Activated T-cell treated with anti-CD3 and anti-CD28 coated beads, Interleukin-2, amount 50 U/mL, for 24 hours (primary cell): ENCODE measurements around the gene ZNF311.
A peak's percentile ranks its signal among the peaks of the same experiment; 100 is the strongest.

Experiments used
- DNase-seq: peaks from one replicate; pipeline ENCODE4 v3.0.0-alpha.2; 2020
- H3K27ac Mint-ChIP-seq: 2 replicates; pipeline ENCODE4 v1.8.0; 2020; ENCODE audit warnings: mild to moderate bottlenecking, mixed read lengths
- H3K27me3 Mint-ChIP-seq: 2 replicates; pipeline ENCODE4 v1.8.0; 2020; ENCODE audit warnings: mixed read lengths
- H3K36me3 Mint-ChIP-seq: 2 replicates; pipeline ENCODE4 v1.8.0; 2020; ENCODE audit warnings: low read depth, mixed read lengths
- H3K4me1 Mint-ChIP-seq: 2 replicates; pipeline ENCODE4 v1.8.0; 2020; ENCODE audit warnings: low read depth, mixed read lengths
- H3K4me3 Mint-ChIP-seq: 2 replicates; pipeline ENCODE4 v1.8.0; 2020; ENCODE audit warnings: mild to moderate bottlenecking, moderate library complexity, mixed read lengths
- H3K9me3 Mint-ChIP-seq: 2 replicates; pipeline ENCODE4 v1.8.0; 2020; ENCODE audit warnings: mixed read lengths

The ZNF311 gene

DNA sequence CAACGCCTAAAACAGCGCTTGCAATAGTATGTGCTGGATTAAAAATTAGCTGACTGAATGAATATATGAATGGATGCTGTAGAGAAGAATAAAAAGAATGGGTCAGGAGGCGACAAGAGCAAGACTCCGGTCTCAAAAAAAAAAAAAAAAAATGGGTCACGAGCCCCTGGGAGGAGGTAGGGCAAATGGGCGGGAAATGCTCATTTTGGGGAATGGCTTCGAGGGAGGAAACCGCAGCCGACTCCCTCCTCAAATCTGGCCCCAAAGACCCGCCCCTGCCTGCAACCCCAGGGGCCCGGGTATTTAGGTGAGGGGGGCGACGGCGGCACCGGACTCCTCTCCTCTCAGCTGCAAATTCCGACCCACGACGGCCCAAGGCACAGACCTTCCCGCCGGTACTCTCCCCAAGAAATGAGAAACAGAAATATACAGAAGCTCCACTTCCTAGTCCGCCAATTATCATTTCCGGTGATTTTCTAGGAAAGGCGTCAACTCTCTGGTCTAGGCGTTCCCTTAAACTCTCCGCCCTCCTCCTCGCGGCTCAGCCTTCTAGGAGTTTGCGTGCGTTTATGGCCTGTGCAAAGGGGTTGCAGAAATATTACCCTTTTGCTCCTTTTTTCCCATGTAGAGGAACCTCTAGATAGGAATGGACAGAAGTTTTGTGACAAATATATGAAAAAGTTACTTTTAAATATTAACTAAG, at the start of gene ZNF311:
Gene ZNF311, minus strand, starts transcription at position 133 of the 703 bp plus-strand sequence. CDS start 1,361 bp downstream, outside the sequence.
- Mint-ChIP-seq H3K27me3 (peaks cover 9% of the 10 kb centered on the region), H3K9me3 (peaks cover 5% of the 10 kb centered on the region), H3K4me3 (peak within 1 kb of the TSS; percentile 75), H3K4me1 (peaks cover 17% of the 10 kb centered on the region), H3K27ac (peak within 1 kb of the TSS; percentile 7), H3K36me3 (no peaks in the 10 kb centered on the region)
- DNase-seq = peak; percentile 55

DNA sequence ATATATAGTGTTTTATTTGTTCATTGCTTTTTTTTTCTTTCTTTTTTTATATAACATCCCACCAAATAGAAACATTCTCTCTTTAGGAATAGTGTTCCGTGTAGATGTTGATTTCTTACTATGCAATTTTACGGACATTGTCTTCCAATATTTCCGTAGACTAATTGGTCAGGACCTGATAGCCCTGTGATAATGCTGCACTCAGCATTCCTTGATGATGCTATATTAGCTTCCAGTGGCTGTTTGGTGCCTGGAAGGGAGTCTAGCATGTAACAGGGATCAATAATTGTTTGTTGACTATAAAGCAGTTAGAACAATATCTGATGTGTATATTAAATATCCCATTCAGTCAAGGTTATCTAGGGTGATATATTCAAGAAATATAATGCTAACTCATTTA, 46.6 kb upstream of the ZNF311 start:
- peaks cover 55% of the 10 kb centered on the region for H3K27me3 Mint-ChIP-seq
- no peak overlapping the region for H3K27ac Mint-ChIP-seq
- H3K36me3 Mint-ChIP-seq = no peaks in the 10 kb centered on the region
- peaks cover 2% of the 10 kb centered on the region for H3K9me3 Mint-ChIP-seq
- no peak for DNase-seq
- no peaks in the 10 kb centered on the region for H3K4me1 Mint-ChIP-seq
- no peak overlapping the region for H3K4me3 Mint-ChIP-seq

DNA sequence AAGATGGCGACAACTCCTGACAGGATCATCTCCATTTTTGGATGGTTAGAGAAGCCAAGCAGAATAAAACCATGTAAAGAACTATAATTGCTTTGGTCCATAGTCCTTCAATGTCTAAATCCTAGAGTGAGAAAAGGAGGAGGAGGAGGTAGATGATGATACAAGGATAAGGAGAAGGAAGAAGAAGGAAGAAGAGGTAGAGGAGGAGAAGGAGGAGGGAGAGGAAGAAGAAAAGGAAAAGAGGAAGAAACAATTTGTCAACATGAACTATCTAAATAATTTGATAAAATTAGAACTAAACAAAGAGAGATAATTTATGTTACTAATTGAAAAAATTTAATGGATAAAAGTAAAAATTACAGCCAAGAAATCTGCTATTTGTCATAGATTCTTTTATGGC, 40.0 kb upstream of the ZNF311 start, which contains the start of gene OR2W1:
Gene OR2W1, minus strand, starts transcription at position 101 of the 400 bp plus-strand sequence. Its CDS starts 0 bp downstream, at position 101.
- H3K27me3 Mint-ChIP-seq = peaks cover 59% of the 10 kb centered on the region
- DNase-seq = no peak
- no peaks in the 10 kb centered on the region for H3K9me3 Mint-ChIP-seq
- H3K4me1 Mint-ChIP-seq = no peaks in the 10 kb centered on the region
- no peak within 1 kb of the TSS for H3K4me3 Mint-ChIP-seq
- no peak within 1 kb of the TSS for H3K27ac Mint-ChIP-seq
- no peaks in the 10 kb centered on the region for H3K36me3 Mint-ChIP-seq

DNA sequence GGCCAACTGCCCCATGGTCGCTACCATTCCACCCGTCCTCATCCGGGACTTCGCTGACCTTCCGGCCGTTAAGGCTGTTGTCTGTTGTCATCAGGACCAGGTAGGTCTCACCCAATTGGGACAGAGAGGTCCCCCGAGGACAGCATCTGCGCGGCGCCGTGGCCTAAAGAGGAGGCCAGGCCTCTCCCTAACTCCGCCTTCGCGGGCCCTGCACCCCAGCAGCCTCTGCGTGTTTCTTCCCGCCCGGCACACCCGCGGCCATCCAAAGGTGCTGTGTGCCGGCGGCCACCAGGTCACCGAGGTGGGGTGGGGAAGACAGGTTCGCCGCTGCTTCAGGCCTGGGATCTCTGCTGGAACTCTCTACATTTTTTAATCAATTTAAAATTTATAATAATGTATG, 30.8 kb upstream of the ZNF311 start:
- Mint-ChIP-seq H3K9me3 (no peaks in the 10 kb centered on the region), H3K27me3 (peaks cover 51% of the 10 kb centered on the region), H3K4me3 (no peak overlapping the region), H3K4me1 (no peaks in the 10 kb centered on the region), H3K27ac (no peak overlapping the region), H3K36me3 (no peaks in the 10 kb centered on the region)
- no peak for DNase-seq

DNA sequence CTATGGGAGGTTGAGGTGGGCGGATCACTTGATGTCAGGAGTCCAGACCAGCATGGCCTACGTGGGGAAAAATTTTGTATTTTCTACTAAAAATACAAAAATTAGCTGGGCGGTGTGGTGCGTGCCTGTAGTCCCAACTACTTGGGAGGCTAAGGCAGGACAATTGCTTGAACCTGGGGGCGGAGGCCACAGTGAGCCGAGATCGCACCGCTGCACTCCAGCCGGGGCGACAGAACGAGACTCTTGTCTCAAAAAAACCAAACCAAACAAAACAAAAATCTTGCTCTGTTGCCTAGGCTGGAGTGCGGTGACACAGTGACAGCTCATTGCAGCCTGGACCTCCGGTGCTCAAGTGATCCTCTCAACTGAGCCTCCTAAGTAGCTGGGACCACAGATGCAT, 23.7 kb upstream of the ZNF311 start:
- no peaks in the 10 kb centered on the region for H3K36me3 Mint-ChIP-seq

DNA sequence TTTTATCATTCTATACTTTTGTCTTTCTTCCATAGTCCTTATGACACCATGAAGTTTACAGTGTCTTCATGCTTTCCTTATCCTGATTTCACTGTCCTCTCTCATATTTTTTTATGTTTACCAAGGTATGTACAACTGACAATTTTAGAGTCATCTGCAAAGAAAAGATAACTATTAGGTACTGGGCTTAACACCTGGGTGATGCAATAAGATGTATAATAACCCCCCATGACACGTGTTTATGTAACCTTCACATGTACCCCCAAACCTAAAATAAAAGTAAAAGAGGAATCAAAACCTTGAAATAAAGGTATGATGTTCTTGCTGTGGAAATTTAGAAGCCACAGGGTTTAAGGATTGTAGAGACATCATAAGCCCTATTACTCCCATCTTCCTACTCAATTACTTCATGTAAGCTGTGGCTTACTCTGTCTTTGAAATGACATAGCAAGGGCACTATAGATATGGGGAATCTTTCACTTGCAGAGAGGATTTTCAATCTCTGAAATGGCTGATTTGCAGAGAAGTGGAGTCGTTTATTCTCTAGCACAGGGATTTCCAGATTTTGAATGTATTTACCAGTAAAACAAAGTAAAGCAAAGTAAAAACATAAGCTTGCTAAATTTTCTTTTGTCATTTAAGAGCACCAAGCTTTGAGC, 20.9 kb upstream of the ZNF311 start:
- no peak overlapping the region for H3K27ac Mint-ChIP-seq
- H3K36me3 Mint-ChIP-seq = no peaks in the 10 kb centered on the region
- no peaks in the 10 kb centered on the region for H3K4me1 Mint-ChIP-seq
- H3K4me3 Mint-ChIP-seq = no peak overlapping the region
- peaks cover 70% of the 10 kb centered on the region for H3K27me3 Mint-ChIP-seq
- no peaks in the 10 kb centered on the region for H3K9me3 Mint-ChIP-seq
- DNase-seq = no peak

More for the DNA sequence above, 23.7 kb upstream of the ZNF311 start:
- peaks cover 65% of the 10 kb centered on the region for H3K27me3 Mint-ChIP-seq
- no peaks in the 10 kb centered on the region for H3K4me1 Mint-ChIP-seq
- H3K27ac Mint-ChIP-seq = no peak overlapping the region
- no peaks in the 10 kb centered on the region for H3K9me3 Mint-ChIP-seq
- no peak for DNase-seq
- H3K4me3 Mint-ChIP-seq = no peak overlapping the region

DNA sequence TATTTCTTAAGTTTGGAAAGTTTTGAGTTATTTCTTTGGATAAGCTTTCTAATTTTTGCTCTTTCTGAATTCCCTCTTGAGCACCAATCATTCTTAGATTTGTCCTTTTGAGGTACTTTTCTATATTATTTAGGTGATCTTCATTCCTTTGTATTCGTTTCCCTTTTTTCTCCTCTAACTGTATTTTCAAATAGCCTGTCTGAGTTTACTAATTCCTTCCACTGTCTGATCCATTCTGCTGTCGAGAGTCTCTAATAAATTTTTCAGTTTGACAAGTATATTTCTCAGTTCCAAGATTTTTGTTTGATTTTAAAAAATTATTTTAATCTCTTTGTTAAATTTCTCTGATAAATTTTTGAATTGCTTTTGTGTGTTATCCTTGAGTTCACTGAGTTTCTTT, 16.3 kb upstream of the ZNF311 start:
- peaks cover 36% of the 10 kb centered on the region for H3K27me3 Mint-ChIP-seq
- DNase-seq = no peak
- H3K4me3 Mint-ChIP-seq = no peak overlapping the region
- no peak overlapping the region for H3K27ac Mint-ChIP-seq
- H3K9me3 Mint-ChIP-seq = no peaks in the 10 kb centered on the region
- H3K4me1 Mint-ChIP-seq = peaks cover 9% of the 10 kb centered on the region
- H3K36me3 Mint-ChIP-seq = no peaks in the 10 kb centered on the region

DNA sequence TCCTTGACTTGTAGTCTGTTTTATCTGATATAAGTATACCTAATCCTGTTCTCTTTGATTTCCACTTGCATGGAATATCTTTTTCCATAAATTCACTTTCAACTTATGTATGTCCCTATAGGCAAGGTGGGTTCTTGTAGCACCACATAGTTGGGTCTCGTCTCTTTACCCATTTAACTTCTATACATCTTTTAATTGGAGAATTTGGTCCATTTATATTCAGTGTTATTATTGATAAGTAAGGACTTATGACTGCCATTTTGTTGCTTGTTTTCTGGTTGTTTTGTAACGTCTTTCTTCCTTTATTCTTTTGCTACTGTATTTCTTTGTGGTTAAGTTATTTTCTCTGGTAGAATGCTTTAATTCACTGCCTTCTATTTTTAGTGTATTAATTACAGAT, 14.5 kb upstream of the ZNF311 start:
- Mint-ChIP-seq H3K9me3 (no peaks in the 10 kb centered on the region), H3K27me3 (peaks cover 36% of the 10 kb centered on the region), H3K36me3 (no peaks in the 10 kb centered on the region), H3K4me3 (no peak overlapping the region), H3K27ac (no peak overlapping the region), H3K4me1 (peaks cover 16% of the 10 kb centered on the region)
- no peak for DNase-seq

DNA sequence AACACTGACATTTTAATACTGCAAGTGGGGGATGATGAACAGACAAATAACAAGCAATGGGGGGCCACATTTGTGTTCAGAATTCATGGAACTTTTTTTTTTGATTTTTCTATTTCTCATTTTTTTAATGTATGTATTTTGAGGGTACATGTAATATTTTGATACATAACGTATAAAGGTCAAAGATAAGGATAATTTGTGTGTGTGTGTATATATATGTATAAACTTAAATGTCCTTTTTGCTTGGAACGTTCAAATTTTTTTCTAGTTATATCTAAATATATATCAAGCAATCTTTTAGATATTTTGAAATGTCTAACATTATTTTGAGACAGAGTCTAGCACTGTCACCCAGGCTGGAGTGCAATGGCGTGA, 12.3 kb upstream of the ZNF311 start:
- Mint-ChIP-seq H3K36me3 (no peaks in the 10 kb centered on the region), H3K4me3 (peak overlapping the region; percentile 80), H3K27ac (no peak overlapping the region), H3K9me3 (no peaks in the 10 kb centered on the region), H3K27me3 (peaks cover 44% of the 10 kb centered on the region), H3K4me1 (peaks cover 16% of the 10 kb centered on the region)
- no peak for DNase-seq

DNA sequence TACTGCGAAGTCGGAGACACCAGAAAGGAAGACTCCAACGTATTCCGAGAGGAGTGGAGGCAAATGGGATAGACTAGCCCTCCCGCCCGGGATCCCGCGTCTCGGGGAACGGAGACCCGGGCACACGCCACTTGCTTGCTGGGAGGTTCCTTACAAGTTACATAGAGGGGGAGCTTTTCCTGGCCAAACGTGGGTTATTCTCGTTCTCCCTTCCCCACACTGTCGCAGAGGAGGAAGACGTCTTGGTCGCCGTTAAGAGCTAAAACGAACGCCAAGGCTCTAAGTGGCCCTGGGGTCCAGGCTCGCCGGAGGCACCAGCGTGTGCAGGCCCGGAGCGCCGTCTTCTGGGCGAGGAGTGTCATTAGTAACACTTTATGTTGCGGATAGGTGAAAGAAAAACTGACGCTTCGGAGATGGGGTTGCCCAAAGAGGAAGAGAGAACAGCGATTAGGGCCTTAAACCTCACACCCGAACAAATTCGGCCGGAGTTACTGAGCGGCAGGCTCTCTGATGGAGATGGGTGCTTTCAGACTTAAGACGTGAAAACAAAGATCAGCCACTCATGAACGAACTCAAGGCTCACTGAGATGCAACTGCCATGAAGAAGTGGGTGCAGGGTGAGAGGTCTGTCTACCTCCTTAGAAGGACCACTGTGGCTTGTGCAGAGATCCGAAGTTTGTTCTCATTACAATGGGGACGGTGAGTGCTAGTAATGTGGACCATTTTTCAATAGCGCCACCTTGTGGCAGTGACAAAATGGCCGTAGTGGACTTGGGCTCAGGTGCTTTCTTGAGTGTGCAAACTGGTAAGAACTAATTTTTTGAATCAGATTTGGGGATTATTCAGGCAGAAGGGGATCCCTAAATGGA, 11.7 kb upstream of the ZNF311 start:
- Mint-ChIP-seq H3K27me3 (peaks cover 38% of the 10 kb centered on the region), H3K36me3 (no peaks in the 10 kb centered on the region), H3K27ac (peak overlapping the region; percentile 71), H3K9me3 (no peaks in the 10 kb centered on the region), H3K4me1 (peaks cover 18% of the 10 kb centered on the region), H3K4me3 (peak overlapping the region; percentile 80)
- peak; percentile 85 for DNase-seq

DNA sequence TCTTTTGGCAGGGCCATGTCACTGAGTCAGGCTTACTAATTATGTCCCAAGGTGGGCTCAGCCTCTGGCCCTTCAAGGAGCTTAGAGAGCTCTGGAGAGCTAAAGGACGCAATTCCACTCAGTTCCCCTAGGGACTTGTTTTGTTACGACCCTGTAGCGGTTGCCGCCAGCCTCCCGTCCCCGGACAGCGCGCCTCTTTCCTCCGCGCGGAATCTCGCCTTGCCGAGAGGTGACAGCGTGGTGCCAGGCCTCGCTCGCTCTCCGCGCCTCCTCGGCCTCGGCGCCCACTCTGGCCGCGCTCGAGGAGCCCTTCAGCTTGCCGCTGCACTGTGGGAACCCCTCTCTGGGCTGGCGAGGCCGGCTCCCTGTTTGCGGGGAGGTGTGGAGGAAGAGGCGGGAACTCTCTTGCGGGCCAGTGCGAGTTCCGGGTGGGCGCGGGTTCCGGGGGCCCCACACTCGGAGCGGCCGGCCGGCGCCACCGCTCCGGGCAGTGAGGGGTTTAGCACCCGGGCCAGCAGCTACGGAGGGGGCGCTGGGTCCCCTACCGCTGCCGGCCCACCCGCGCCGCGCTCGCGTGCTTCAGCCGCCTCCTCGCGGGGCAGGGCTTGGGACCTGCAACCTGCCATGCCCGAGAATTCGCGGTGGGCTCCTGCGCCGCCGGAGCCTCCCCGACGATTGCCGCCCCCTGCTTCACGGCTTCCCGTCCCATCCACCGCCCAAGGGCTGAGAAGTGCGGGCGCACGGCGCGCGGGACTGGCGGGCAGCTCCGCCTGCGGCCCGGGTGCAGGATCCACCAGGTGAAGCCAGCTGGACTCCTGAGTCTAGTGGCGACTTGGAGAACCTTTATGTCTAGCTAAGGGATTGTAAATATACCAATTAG, 9.9 kb upstream of the ZNF311 start:
- no peak overlapping the region for H3K27ac Mint-ChIP-seq
- H3K27me3 Mint-ChIP-seq = peaks cover 44% of the 10 kb centered on the region
- H3K4me1 Mint-ChIP-seq = peaks cover 25% of the 10 kb centered on the region
- DNase-seq = peak; percentile 34
- peak overlapping the region; percentile 30 for H3K4me3 Mint-ChIP-seq
- no peaks in the 10 kb centered on the region for H3K9me3 Mint-ChIP-seq
- H3K36me3 Mint-ChIP-seq = peaks cover 2% of the 10 kb centered on the region

DNA sequence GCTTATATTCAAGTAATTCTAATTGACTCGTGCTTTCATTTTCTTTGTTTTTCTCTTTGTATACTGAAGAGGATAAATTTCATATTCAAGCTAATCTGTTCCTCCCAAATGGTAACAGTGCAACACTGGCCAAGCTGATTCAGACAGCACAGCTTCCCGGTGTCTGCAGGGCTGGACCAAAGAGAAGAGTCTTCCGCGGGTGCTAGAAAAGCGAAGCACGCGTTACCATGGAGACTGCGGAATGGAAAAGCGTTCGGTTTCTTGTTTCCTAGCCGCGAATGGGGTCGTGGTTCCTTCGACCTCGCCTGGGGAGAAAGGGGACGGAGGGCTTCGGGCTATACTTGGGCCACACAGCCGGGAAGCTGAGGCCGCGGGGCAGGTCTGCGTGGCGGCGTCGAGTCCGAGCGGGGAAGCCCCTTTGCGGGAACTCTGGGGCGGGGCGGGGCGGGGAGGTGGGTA, 6.2 kb upstream of the ZNF311 start:
- Mint-ChIP-seq H3K27ac (peak overlapping the region; percentile 77), H3K4me1 (peaks cover 16% of the 10 kb centered on the region), H3K36me3 (peaks cover 2% of the 10 kb centered on the region), H3K27me3 (peaks cover 48% of the 10 kb centered on the region), H3K9me3 (no peaks in the 10 kb centered on the region), H3K4me3 (peak overlapping the region; percentile 90)
- peak; percentile 62 for DNase-seq

DNA sequence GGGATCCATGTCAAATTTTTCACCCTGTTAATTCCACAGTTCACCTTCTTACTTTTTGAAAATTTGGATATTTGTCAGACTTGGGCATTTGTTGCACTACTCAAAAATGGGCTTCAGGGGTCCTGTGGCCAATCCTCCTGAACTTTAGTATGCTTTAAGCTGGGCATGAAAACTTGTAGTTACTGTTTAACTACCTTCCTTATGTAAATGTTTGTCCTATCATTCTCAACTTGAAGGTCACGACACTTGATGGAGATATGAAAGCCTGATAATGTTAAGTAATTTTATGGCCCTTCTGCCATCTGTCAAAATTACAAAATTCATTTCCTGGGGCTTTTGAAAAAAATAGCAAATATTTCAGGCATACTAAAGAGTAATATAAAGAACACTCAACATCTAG, 4.2 kb upstream of the ZNF311 start:
- Mint-ChIP-seq H3K27ac (no peak overlapping the region), H3K4me3 (no peak overlapping the region), H3K9me3 (peaks cover 5% of the 10 kb centered on the region), H3K4me1 (peaks cover 26% of the 10 kb centered on the region), H3K27me3 (peaks cover 37% of the 10 kb centered on the region), H3K36me3 (peaks cover 2% of the 10 kb centered on the region)
- no peak for DNase-seq

DNA sequence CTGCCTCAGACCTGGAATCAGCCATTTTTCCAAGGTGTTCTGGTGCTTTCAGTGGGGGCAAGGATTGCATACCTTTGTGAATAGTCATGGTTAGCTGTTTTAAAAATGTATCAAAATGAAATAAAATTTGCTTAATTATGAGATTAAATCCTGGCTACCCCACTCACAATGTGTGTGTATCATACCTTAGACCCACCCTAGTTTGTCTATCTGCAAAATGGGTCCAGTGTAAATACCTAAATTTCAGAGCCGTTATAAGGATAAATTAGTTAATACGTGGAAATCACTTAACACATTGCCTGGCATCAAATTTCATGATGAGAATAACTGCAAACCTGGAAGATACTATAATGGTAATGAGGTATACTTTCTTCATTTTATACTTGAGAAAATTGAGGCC, 3.0 kb upstream of the ZNF311 start:
- Mint-ChIP-seq H3K36me3 (peaks cover 2% of the 10 kb centered on the region), H3K27ac (no peak overlapping the region), H3K4me1 (peaks cover 26% of the 10 kb centered on the region), H3K27me3 (peaks cover 24% of the 10 kb centered on the region), H3K4me3 (no peak overlapping the region), H3K9me3 (peaks cover 5% of the 10 kb centered on the region)
- DNase-seq = no peak
